SH-SY5Y (cell line): Measurements from ENCODE around the gene NRK.

ENCODE experiments used
- GATA2 ChIP-seq: IDR thresholded peaks from 2 replicates; pipeline ENCODE4 v1.6.1; 2011; ENCODE audit warnings: mild to moderate bottlenecking, low read depth, low read length
- GATA3 ChIP-seq: IDR thresholded peaks from 2 replicates; pipeline ENCODE4 v1.6.1; 2011; ENCODE audit warnings: low read depth, mild to moderate bottlenecking, low read length, moderate library complexity

- no peak for TF ChIP-seq GATA2
- TF ChIP-seq GATA3 = no peak
Observed at GRCh38 chrX:105803891-105804290, 18.4 kb upstream of the NRK start.
